Measurements from ENCODE around the gene GUK1. TPM values are rescaled to one million over a fixed set of nuclear protein-coding genes. Genes with fewer than 3 reads are reported as not detected.

Gene GUK1
- total RNA-seq, 3 donors from 2014 or later = 219 to 248 (median 242) TPM

DNA sequence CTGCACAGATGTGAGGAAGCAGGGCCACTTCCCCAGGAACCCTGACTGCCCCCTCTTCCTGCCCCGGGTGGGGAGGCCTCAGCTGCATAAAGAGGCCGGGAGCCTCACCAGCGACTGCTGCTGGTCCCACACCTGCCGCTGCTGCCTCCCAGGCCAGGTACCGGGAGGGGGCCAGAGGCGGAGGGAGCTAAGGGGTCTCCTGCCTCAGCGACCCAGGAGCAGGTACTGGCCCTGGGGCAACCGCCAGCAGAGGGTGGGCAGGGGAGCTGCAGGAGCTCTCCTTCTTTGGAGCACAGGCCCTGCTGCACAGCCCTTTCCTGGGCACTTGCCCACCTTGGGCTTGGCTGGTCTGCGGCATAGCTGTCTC lies 16.4 kb downstream of the GUK1 start:
- Mint-ChIP-seq H3K27me3 (ENCODE audit: low read depth) (no peaks in the 10 kb centered on the region), H3K9me3 (no peaks in the 10 kb centered on the region), H3K4me1 (ENCODE audit: low read depth) (peaks cover 11% of the 10 kb centered on the region), H3K36me3 (ENCODE audit: insufficient read depth) (no peaks in the 10 kb centered on the region), H3K4me3 (no peak overlapping the region)
- DNase-seq (no peak), ATAC-seq (no peak)

GRCh38 chr1:228156941-228157728 lies 17.1 kb downstream of the GUK1 start:
- Mint-ChIP-seq H3K9me3 (no peaks in the 10 kb centered on the region), H3K4me1 (ENCODE audit: low read depth) (peaks cover 17% of the 10 kb centered on the region), H3K4me3 (no peak overlapping the region), H3K36me3 (ENCODE audit: insufficient read depth) (no peaks in the 10 kb centered on the region), H3K27me3 (ENCODE audit: low read depth) (no peaks in the 10 kb centered on the region)
- ATAC-seq (peak in 1 of 2 donors; percentile 19), DNase-seq (no peak)

DNA sequence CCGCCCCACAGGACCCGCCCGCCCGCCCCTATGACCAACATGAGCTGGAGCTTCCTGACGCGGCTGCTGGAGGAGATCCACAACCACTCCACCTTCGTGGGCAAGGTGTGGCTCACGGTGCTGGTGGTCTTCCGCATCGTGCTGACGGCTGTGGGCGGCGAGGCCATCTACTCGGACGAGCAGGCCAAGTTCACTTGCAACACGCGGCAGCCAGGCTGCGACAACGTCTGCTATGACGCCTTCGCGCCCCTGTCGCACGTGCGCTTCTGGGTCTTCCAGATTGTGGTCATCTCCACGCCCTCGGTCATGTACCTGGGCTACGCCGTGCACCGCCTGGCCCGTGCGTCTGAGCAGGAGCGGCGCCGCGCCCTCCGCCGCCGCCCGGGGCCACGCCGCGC lies 17.6 kb downstream of the GUK1 start:
- Mint-ChIP-seq H3K4me1 (ENCODE audit: low read depth) (peaks cover 21% of the 10 kb centered on the region), H3K4me3 (no peak overlapping the region), H3K36me3 (ENCODE audit: insufficient read depth) (no peaks in the 10 kb centered on the region), H3K27me3 (ENCODE audit: low read depth) (no peaks in the 10 kb centered on the region), H3K9me3 (no peaks in the 10 kb centered on the region)
- DNase-seq (no peak), ATAC-seq (no peak)

DNA sequence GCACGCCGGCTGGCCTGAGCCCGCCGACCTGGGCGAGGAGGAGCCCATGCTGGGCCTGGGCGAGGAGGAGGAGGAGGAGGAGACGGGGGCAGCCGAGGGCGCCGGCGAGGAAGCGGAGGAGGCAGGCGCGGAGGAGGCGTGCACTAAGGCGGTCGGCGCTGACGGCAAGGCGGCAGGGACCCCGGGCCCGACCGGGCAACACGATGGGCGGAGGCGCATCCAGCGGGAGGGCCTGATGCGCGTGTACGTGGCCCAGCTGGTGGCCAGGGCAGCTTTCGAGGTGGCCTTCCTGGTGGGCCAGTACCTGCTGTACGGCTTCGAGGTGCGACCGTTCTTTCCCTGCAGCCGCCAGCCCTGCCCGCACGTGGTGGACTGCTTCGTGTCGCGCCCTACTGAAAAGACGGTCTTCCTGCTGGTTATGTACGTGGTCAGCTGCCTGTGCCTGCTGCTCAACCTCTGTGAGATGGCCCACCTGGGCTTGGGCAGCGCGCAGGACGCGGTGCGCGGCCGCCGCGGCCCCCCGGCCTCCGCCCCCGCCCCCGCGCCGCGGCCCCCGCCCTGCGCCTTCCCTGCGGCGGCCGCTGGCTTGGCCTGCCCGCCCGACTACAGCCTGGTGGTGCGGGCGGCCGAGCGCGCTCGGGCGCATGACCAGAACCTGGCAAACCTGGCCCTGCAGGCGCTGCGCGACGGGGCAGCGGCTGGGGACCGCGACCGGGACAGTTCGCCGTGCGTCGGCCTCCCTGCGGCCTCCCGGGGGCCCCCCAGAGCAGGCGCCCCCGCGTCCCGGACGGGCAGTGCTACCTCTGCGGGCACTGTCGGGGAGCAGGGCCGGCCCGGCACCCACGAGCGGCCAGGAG lies 18.3 kb downstream of the GUK1 start:
- Mint-ChIP-seq H3K4me1 (ENCODE audit: low read depth) (peaks cover 24% of the 10 kb centered on the region), H3K9me3 (no peaks in the 10 kb centered on the region), H3K27me3 (ENCODE audit: low read depth) (no peaks in the 10 kb centered on the region), H3K36me3 (ENCODE audit: insufficient read depth) (no peaks in the 10 kb centered on the region), H3K4me3 (no peak overlapping the region)
- DNase-seq (no peak), ATAC-seq (no peak)

DNA sequence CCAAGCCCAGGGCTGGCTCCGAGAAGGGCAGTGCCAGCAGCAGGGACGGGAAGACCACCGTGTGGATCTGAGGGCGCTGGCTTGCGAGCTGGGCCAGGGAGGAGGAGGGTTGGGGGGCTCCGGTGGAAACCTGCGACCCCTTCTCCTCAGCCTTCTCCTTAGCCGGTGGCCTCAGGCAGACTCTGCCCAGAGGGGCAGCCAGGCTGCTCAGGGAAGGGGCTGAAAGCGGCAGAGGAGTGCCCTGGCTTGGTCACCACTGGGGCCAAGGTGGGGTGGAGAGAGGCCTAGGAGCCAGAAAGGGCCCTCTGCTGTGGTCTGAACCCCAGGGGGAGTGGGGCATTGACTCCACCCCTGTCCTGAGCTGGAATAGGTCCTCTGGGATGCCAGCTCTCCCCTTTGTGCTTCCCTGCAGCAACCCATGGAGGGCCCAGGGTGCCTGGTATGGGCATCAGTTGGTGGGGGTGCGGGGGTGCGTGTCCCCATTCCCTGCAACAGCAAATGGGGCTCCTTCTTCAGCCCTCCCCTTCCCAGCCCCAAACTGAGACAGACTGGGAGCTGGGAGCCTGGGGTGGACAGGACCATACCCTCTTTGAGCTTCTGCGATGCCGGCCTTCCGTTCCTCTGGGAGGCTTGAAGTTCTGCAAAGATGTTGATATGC lies 19.1 kb downstream of the GUK1 start:
- Mint-ChIP-seq H3K27me3 (ENCODE audit: low read depth) (no peaks in the 10 kb centered on the region), H3K4me1 (ENCODE audit: low read depth) (peaks cover 28% of the 10 kb centered on the region), H3K4me3 (no peak overlapping the region), H3K9me3 (no peaks in the 10 kb centered on the region), H3K36me3 (ENCODE audit: insufficient read depth) (no peaks in the 10 kb centered on the region)
- no peak for ATAC-seq
- no peak for DNase-seq

GRCh38 chr1:228160201-228160761 lies 20.2 kb downstream of the GUK1 start:
- Mint-ChIP-seq H3K4me3 (no peak overlapping the region), H3K36me3 (ENCODE audit: insufficient read depth) (no peaks in the 10 kb centered on the region), H3K9me3 (no peaks in the 10 kb centered on the region), H3K27me3 (ENCODE audit: low read depth) (no peaks in the 10 kb centered on the region), H3K4me1 (ENCODE audit: low read depth) (peaks cover 31% of the 10 kb centered on the region)
- ATAC-seq (no peak), DNase-seq (no peak)

DNA sequence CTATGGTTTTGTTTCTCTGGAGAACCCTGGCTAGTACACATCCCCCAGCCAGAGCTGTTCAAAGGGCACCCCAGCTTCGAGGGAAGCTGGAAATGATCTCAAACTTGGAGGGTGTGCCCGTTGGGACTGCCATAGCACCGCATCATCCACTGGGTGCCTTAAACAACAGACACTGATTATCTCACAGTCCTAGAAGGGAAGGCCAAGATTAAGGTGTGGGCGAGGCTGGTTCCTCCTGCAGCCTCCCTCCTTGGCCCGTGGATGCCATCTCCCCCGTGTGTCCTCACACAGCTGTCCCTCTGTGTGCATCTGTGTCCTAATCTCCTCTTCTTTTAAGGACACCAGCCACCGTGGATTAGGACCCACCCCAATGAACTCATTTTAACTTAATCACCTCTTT lies 21.3 kb downstream of the GUK1 start:
- Mint-ChIP-seq H3K9me3 (no peaks in the 10 kb centered on the region), H3K4me3 (no peak overlapping the region), H3K27me3 (ENCODE audit: low read depth) (no peaks in the 10 kb centered on the region), H3K36me3 (ENCODE audit: insufficient read depth) (no peaks in the 10 kb centered on the region), H3K4me1 (ENCODE audit: low read depth) (peaks cover 31% of the 10 kb centered on the region)
- DNase-seq = no peak
- no peak for ATAC-seq

GRCh38 chr1:228161866-228162265 lies 21.8 kb downstream of the GUK1 start:
- Mint-ChIP-seq H3K9me3 (no peaks in the 10 kb centered on the region), H3K27me3 (ENCODE audit: low read depth) (no peaks in the 10 kb centered on the region), H3K4me1 (ENCODE audit: low read depth) (peaks cover 35% of the 10 kb centered on the region), H3K4me3 (no peak overlapping the region), H3K36me3 (ENCODE audit: insufficient read depth) (no peaks in the 10 kb centered on the region)
- DNase-seq (no peak), ATAC-seq (no peak)

GRCh38 chr1:228162286-228163006 lies 22.4 kb downstream of the GUK1 start:
- DNase-seq = no peak
- Mint-ChIP-seq H3K36me3 (ENCODE audit: insufficient read depth) (no peaks in the 10 kb centered on the region), H3K4me3 (no peak overlapping the region), H3K27me3 (ENCODE audit: low read depth) (no peaks in the 10 kb centered on the region), H3K4me1 (ENCODE audit: low read depth) (peaks cover 34% of the 10 kb centered on the region), H3K9me3 (no peaks in the 10 kb centered on the region)
- ATAC-seq = no peak

- DNase-seq (no peak), ATAC-seq (no peak)
- Mint-ChIP-seq H3K9me3 (no peaks in the 10 kb centered on the region), H3K36me3 (ENCODE audit: insufficient read depth) (no peaks in the 10 kb centered on the region), H3K4me1 (ENCODE audit: low read depth) (peaks cover 37% of the 10 kb centered on the region), H3K4me3 (no peak overlapping the region), H3K27me3 (ENCODE audit: low read depth) (no peaks in the 10 kb centered on the region)
Measured at GRCh38 chr1:228163007-228163753, 23.1 kb downstream of the GUK1 start.

DNA sequence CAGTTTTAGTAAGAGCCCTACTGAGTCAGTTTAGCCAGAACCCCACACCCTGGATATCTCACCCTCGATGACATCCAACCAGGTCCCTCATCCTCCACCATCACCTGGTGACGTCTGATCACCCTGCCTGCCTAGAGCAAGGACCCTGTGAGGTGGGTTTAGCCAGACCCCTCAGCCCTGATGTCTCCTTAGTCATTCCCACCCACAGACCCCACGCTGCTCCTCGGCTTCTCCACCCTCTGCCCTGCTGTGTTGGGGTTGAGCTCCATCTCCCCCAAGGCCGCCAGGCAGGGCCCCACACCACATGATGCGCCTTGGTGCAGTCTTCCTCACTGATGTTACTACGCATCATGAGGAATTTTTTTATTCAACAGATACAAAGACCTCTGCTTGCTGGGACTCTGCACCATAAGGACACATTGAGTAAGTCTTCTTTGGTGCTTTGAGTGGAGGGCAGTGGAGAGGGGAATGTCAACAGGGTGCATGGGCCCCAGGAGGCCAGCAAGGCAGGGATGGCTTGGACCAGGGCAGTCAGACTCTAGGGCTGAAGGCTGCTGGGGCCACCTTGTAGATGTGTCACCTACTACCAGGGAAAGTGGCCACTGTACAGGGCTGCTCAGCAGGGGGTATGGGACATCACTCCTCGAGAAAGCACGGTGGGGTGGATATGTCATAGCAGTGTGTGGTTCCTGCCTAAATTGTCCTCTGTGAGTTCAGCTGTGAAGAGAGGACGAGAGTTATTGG lies 23.9 kb downstream of the GUK1 start:
- ATAC-seq (no peak), DNase-seq (no peak)
- no peaks in the 10 kb centered on the region for H3K9me3 Mint-ChIP-seq
- H3K4me3 Mint-ChIP-seq = peak overlapping the region; percentile 56
- peaks cover 3% of the 10 kb centered on the region for H3K36me3 Mint-ChIP-seq (ENCODE audit: insufficient read depth)
- peaks cover 41% of the 10 kb centered on the region for H3K4me1 Mint-ChIP-seq (ENCODE audit: low read depth)
- H3K27me3 Mint-ChIP-seq (ENCODE audit: low read depth) = no peaks in the 10 kb centered on the region

DNA sequence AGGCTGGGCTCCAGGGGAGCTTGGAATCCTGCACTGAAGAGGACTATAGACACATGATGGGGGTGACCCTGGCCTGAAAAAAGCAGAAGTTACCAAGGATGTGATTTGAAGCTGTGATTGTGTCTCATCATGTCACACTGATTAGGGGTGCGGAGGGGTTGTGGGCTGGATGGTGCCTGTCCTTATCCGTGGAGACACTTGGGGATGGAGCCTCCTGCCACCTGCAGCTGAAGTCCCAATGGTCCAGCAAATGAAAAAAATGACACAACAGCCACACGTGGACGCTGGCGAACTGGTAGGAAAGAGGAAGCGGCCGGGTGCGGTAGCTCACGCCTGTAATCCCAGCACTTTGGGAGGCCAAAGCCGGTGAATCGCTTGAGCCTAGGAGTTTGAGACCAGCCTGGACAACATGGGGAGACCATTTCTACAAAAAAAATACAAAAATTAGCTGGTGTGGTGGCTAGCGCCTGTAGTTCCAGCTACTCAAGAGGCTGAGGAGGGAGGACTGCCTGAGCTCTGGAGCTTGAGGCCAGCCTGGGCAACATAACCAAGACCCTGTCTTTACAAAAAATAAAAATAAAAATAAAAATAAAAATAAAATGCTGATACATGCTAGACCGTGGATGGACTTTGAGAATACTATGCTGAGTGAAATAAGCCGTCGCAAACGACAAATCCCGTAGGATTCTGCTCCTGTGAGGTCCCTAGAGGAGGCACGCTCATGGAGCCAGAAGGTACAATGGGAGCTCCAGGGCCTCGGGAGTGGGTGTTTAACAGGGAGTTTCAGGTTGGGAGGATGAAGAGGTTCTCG lies 24.7 kb downstream of the GUK1 start:
- no peaks in the 10 kb centered on the region for H3K27me3 Mint-ChIP-seq (ENCODE audit: low read depth)
- no peak for ATAC-seq
- H3K4me3 Mint-ChIP-seq = peak overlapping the region; percentile 83
- DNase-seq = no peak
- H3K4me1 Mint-ChIP-seq (ENCODE audit: low read depth) = peaks cover 43% of the 10 kb centered on the region
- H3K36me3 Mint-ChIP-seq (ENCODE audit: insufficient read depth) = peaks cover 3% of the 10 kb centered on the region
- H3K9me3 Mint-ChIP-seq = no peaks in the 10 kb centered on the region
